ENCODE measurements around the gene GLUL.

Gene GLUL

GRCh38 chr1:182391362-182392049 lies at the start of gene GLUL:
GLUL (minus strand) TSS chr1:182391790; CDS start chr1:182388737, 3,053 bp downstream.
- Mint-ChIP-seq H3K4me3 (peak within 1 kb of the TSS; percentile 86), H3K27ac (peak within 1 kb of the TSS; percentile 88)

GRCh38 chr1:182438326-182438725 lies 46.7 kb upstream of the GLUL start:
- no peak for DNase-seq
- H3K27me3 Mint-ChIP-seq = peaks cover 9% of the 10 kb centered on the region
- H3K36me3 Mint-ChIP-seq (ENCODE audit: low read depth) = no peaks in the 10 kb centered on the region
- no peak overlapping the region for H3K4me3 Mint-ChIP-seq
- no peaks in the 10 kb centered on the region for H3K4me1 Mint-ChIP-seq (ENCODE audit: low read depth)
- no peak overlapping the region for H3K27ac Mint-ChIP-seq
- peaks cover 7% of the 10 kb centered on the region for H3K9me3 Mint-ChIP-seq

More at GRCh38 chr1:182391362-182392049, at the start of gene GLUL:
- peaks cover 23% of the 10 kb centered on the region for H3K4me1 Mint-ChIP-seq (ENCODE audit: low read depth)
- H3K9me3 Mint-ChIP-seq = no peaks in the 10 kb centered on the region
- peaks cover 47% of the 10 kb centered on the region for H3K27me3 Mint-ChIP-seq
- H3K36me3 Mint-ChIP-seq (ENCODE audit: low read depth) = peaks cover 24% of the 10 kb centered on the region
- DNase-seq = peak; percentile 74

GRCh38 chr1:182433580-182433979 lies 42.0 kb upstream of the GLUL start:
- H3K4me1 Mint-ChIP-seq (ENCODE audit: low read depth) = peaks cover 14% of the 10 kb centered on the region
- H3K27me3 Mint-ChIP-seq = peaks cover 6% of the 10 kb centered on the region
- H3K36me3 Mint-ChIP-seq (ENCODE audit: low read depth) = no peaks in the 10 kb centered on the region
- no peak overlapping the region for H3K27ac Mint-ChIP-seq
- H3K9me3 Mint-ChIP-seq = peaks cover 3% of the 10 kb centered on the region
- H3K4me3 Mint-ChIP-seq = no peak overlapping the region
- no peak for DNase-seq

- no peak for DNase-seq
- Mint-ChIP-seq H3K27me3 (no peaks in the 10 kb centered on the region), H3K36me3 (ENCODE audit: low read depth) (no peaks in the 10 kb centered on the region), H3K9me3 (no peaks in the 10 kb centered on the region), H3K27ac (no peak overlapping the region), H3K4me1 (ENCODE audit: low read depth) (peaks cover 23% of the 10 kb centered on the region), H3K4me3 (no peak overlapping the region)
Observed at GRCh38 chr1:182431278-182431677, 39.7 kb upstream of the GLUL start.

GRCh38 chr1:182430263-182431068 lies 38.9 kb upstream of the GLUL start:
- Mint-ChIP-seq H3K4me1 (ENCODE audit: low read depth) (peaks cover 23% of the 10 kb centered on the region), H3K4me3 (no peak overlapping the region), H3K27ac (peak overlapping the region; percentile 9), H3K9me3 (no peaks in the 10 kb centered on the region), H3K27me3 (no peaks in the 10 kb centered on the region), H3K36me3 (ENCODE audit: low read depth) (no peaks in the 10 kb centered on the region)
- no peak for DNase-seq

GRCh38 chr1:182428043-182428442 lies 36.5 kb upstream of the GLUL start:
- H3K27me3 Mint-ChIP-seq = peaks cover 2% of the 10 kb centered on the region
- no peak overlapping the region for H3K4me3 Mint-ChIP-seq
- no peak for DNase-seq
- no peaks in the 10 kb centered on the region for H3K36me3 Mint-ChIP-seq (ENCODE audit: low read depth)
- no peaks in the 10 kb centered on the region for H3K9me3 Mint-ChIP-seq
- H3K27ac Mint-ChIP-seq = no peak overlapping the region
- peaks cover 23% of the 10 kb centered on the region for H3K4me1 Mint-ChIP-seq (ENCODE audit: low read depth)

- Mint-ChIP-seq H3K4me1 (ENCODE audit: low read depth) (peaks cover 23% of the 10 kb centered on the region), H3K27me3 (peaks cover 2% of the 10 kb centered on the region), H3K27ac (no peak overlapping the region), H3K9me3 (no peaks in the 10 kb centered on the region), H3K36me3 (ENCODE audit: low read depth) (no peaks in the 10 kb centered on the region), H3K4me3 (no peak overlapping the region)
- DNase-seq = no peak
Observed at GRCh38 chr1:182426442-182427430, 35.1 kb upstream of the GLUL start.

GRCh38 chr1:182415789-182416188 lies 24.2 kb upstream of the GLUL start:
- DNase-seq = no peak
- Mint-ChIP-seq H3K9me3 (no peaks in the 10 kb centered on the region), H3K4me3 (no peak overlapping the region), H3K27me3 (peaks cover 36% of the 10 kb centered on the region), H3K4me1 (ENCODE audit: low read depth) (no peaks in the 10 kb centered on the region), H3K36me3 (ENCODE audit: low read depth) (no peaks in the 10 kb centered on the region), H3K27ac (no peak overlapping the region)

GRCh38 chr1:182413969-182414368 lies 22.4 kb upstream of the GLUL start:
- Mint-ChIP-seq H3K4me1 (ENCODE audit: low read depth) (no peaks in the 10 kb centered on the region), H3K9me3 (no peaks in the 10 kb centered on the region), H3K4me3 (no peak overlapping the region), H3K27ac (no peak overlapping the region), H3K36me3 (ENCODE audit: low read depth) (no peaks in the 10 kb centered on the region), H3K27me3 (peaks cover 38% of the 10 kb centered on the region)
- no peak for DNase-seq

GRCh38 chr1:182413486-182413885 lies 21.9 kb upstream of the GLUL start:
- Mint-ChIP-seq H3K36me3 (ENCODE audit: low read depth) (no peaks in the 10 kb centered on the region), H3K27me3 (peaks cover 39% of the 10 kb centered on the region), H3K27ac (no peak overlapping the region), H3K4me1 (ENCODE audit: low read depth) (no peaks in the 10 kb centered on the region), H3K4me3 (no peak overlapping the region), H3K9me3 (no peaks in the 10 kb centered on the region)
- DNase-seq = no peak

- H3K9me3 Mint-ChIP-seq = no peaks in the 10 kb centered on the region
- no peaks in the 10 kb centered on the region for H3K36me3 Mint-ChIP-seq (ENCODE audit: low read depth)
- no peak for DNase-seq
- no peaks in the 10 kb centered on the region for H3K4me1 Mint-ChIP-seq (ENCODE audit: low read depth)
- H3K4me3 Mint-ChIP-seq = no peak overlapping the region
- no peak overlapping the region for H3K27ac Mint-ChIP-seq
- peaks cover 50% of the 10 kb centered on the region for H3K27me3 Mint-ChIP-seq
Observed at GRCh38 chr1:182410620-182411273, 19.2 kb upstream of the GLUL start.

- H3K9me3 Mint-ChIP-seq = no peaks in the 10 kb centered on the region
- no peaks in the 10 kb centered on the region for H3K36me3 Mint-ChIP-seq (ENCODE audit: low read depth)
- DNase-seq = no peak
- no peaks in the 10 kb centered on the region for H3K4me1 Mint-ChIP-seq (ENCODE audit: low read depth)
- no peak overlapping the region for H3K27ac Mint-ChIP-seq
- H3K27me3 Mint-ChIP-seq = peaks cover 51% of the 10 kb centered on the region
- H3K4me3 Mint-ChIP-seq = no peak overlapping the region
Observed at GRCh38 chr1:182410138-182410537, 18.5 kb upstream of the GLUL start.

GRCh38 chr1:182408435-182409075 lies 17.0 kb upstream of the GLUL start:
- Mint-ChIP-seq H3K27me3 (peaks cover 41% of the 10 kb centered on the region), H3K4me3 (no peak overlapping the region), H3K4me1 (ENCODE audit: low read depth) (no peaks in the 10 kb centered on the region), H3K36me3 (ENCODE audit: low read depth) (no peaks in the 10 kb centered on the region), H3K27ac (no peak overlapping the region), H3K9me3 (no peaks in the 10 kb centered on the region)
- no peak for DNase-seq
